Liver (tissue), 3 donors: ENCODE data around the gene HOXB3.

Source experiments
- CTCF ChIP-seq: fragments of 150-350 bp; IDR thresholded peaks from 2 replicates; pipeline ENCODE4 v1.5.1; 2017; ENCODE audit warnings: improper control_type of control experiment, low read depth, low read length; ENCODE audit not compliant: missing input control
- HNF4G ChIP-seq: IDR thresholded peaks from 2 replicates; pipeline ENCODE4 v1.6.1; 2016; ENCODE audit warnings: antibody characterized with exemption
- YY1 ChIP-seq: IDR thresholded peaks from 2 replicates; pipeline ENCODE4 v1.6.1; 2016; ENCODE audit warnings: antibody characterized with exemption, mild to moderate bottlenecking
- TF ChIP-seq, protein P1 (sequence below): IDR thresholded peaks from 2 replicates; pipeline ENCODE4 v1.6.1; 2016; ENCODE audit warnings: antibody characterized with exemption
- donor health status: healthy.
- donor health status: healthy.

- TF ChIP-seq CTCF (no peak), YY1 (no peak), HNF4G (no peak)
- TF ChIP-seq, protein P1, sequence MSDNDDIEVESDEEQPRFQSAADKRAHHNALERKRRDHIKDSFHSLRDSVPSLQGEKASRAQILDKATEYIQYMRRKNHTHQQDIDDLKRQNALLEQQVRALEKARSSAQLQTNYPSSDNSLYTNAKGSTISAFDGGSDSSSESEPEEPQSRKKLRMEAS = no peak
Observed at GRCh38 chr17:48605991-48606891, 16.2 kb upstream of the HOXB3 start.
